ENCODE results near the gene DLG2. TPM values are rescaled to one million over a fixed set of nuclear protein-coding genes. Genes with fewer than 3 reads are reported as not detected.

Gene DLG2
- total and polyA plus RNA-seq, 11 donors: 2.4 to 13.9 (median 7.1) TPM

DNA sequence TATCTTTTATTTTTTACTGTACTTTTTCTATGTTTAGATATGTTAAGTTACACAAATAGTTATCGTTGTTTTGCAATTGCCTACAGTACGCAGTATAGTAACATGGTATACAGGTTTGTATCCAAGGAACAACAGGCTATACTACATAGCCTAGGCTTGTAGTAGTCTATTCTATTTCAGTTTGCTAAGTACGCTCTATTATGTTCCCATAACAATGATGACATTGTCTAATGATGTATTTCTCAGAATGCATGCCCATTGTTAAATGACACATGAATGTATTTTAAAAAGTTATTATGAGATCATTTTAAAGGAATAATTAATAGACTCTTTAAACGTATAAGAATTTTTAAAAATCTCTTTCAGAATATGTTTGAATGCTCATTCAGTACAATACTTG lies 1644.3 kb downstream of the DLG2 start:
- Histone ChIP-seq H3K27me3 (no peaks in the 10 kb centered on the region), H3K4me3 (no peak overlapping the region), H3K27ac (no peak overlapping the region), H3K36me3 (no peaks in the 10 kb centered on the region), H3K4me1 (no peaks in the 10 kb centered on the region), H3K9me3 (peaks cover 0 to 3% (median 0%) of the 10 kb centered on the region in 12 donors)
- ATAC-seq (no peak), DNase-seq (no peak)
- intact Hi-C loops (cut with DNase I): no loop called here
- 86 to 91% (median 87%) methylated on average over 4 of the region's 4 CpGs for WGBS, 4 donors
- TF ChIP-seq, protein P1, sequence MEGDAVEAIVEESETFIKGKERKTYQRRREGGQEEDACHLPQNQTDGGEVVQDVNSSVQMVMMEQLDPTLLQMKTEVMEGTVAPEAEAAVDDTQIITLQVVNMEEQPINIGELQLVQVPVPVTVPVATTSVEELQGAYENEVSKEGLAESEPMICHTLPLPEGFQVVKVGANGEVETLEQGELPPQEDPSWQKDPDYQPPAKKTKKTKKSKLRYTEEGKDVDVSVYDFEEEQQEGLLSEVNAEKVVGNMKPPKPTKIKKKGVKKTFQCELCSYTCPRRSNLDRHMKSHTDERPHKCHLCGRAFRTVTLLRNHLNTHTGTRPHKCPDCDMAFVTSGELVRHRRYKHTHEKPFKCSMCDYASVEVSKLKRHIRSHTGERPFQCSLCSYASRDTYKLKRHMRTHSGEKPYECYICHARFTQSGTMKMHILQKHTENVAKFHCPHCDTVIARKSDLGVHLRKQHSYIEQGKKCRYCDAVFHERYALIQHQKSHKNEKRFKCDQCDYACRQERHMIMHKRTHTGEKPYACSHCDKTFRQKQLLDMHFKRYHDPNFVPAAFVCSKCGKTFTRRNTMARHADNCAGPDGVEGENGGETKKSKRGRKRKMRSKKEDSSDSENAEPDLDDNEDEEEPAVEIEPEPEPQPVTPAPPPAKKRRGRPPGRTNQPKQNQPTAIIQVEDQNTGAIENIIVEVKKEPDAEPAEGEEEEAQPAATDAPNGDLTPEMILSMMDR (IDR thresholded peaks at IDR 0.05): no peak
- no peak for TF ChIP-seq POLR2A (IDR thresholded peaks at IDR 0.05)

DNA sequence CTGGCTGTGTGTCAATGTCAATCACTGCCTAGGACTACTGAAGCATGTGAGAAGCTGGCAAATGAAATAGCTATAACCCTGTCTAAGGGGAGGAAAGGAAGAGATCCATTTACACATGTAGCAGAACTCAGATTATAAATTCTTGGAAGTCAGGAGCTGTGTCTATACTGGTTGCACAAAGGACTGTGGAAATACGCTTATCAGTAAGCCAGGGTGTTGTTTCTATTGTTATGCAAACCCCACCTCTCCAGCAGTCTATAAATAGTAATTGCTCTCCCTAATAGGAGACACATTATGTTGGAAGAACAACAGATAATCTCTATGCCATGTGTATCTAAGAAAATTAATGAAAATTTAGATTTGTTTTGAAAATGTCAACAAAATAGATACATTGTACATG lies 1647.6 kb downstream of the DLG2 start:
- Histone ChIP-seq H3K4me1 (no peaks in the 10 kb centered on the region), H3K36me3 (no peaks in the 10 kb centered on the region), H3K27me3 (no peaks in the 10 kb centered on the region), H3K27ac (no peak overlapping the region), H3K4me3 (no peak overlapping the region), H3K9me3 (peaks cover 0 to 3% (median 0%) of the 10 kb centered on the region in 12 donors)
- ATAC-seq (peak; percentile 86 to 96 (median 92)), DNase-seq (no peak)
- 19 to 41% (median 29%) methylated on average over 1 of the region's 1 CpG for WGBS, 4 donors
- intact Hi-C loops (cut with DNase I): no loop called here
- TF ChIP-seq POLR2A (IDR thresholded peaks at IDR 0.05): no peak
- TF ChIP-seq, protein P1 (IDR thresholded peaks at IDR 0.05): no peak

DNA sequence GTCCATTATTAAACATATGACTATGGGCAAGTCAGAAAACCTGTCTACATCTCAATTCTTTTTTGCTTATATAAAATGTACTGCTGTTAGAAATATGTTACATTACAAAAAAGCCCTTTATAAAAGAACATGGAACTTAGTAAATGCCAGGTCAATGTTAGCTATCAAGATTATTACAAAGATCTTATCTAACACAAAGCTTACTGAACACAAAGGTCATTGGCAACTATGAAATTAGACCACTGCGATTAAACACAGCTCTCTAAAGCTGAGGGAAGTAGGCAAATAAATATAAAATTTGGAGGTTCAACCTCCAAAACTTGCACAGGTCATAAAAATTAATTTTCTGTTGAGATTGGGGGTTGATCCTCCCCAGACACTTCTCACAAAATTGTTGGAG lies 1648.2 kb downstream of the DLG2 start:
- 70 to 93% (median 90%) methylated on average over 1 of the region's 1 CpG for WGBS, 4 donors
- TF ChIP-seq, protein P1 (IDR thresholded peaks at IDR 0.05): no peak
- no peak for TF ChIP-seq POLR2A (IDR thresholded peaks at IDR 0.05)
- no peak for ATAC-seq

DNA sequence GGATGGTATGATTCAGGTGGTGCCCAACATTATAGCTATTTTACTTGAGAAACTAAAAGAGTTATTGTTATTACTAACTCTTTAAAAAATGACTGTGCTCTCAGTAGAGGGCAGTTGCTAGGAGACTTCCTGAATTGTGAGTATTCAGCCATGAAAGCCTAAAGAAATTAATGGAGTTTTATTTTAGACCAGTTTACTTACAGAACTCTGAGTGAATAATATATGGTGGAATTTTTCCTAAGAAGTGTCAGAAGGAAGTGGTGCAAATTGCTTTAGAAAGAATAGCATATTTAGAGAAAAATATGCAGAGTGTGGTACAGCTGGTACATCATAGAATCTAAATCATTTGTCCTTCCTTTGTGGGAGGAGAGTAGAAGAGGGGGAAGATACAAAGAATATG lies 1651.1 kb downstream of the DLG2 start:
- no peak overlapping the region for H3K27ac ChIP-seq
- no peak overlapping the region for H3K4me3 ChIP-seq
- no peaks in the 10 kb centered on the region for H3K4me1 ChIP-seq
- H3K27me3 ChIP-seq: no peaks in the 10 kb centered on the region
- H3K9me3 ChIP-seq: no peaks in the 10 kb centered on the region
- H3K36me3 ChIP-seq: no peaks in the 10 kb centered on the region
- TF ChIP-seq, protein P1 (IDR thresholded peaks at IDR 0.05): no peak
- TF ChIP-seq POLR2A (IDR thresholded peaks at IDR 0.05): no peak
- intact Hi-C loops (cut with DNase I): no loop called here
- ATAC-seq (no peak), DNase-seq (no peak)

More for the DNA sequence above, 1648.2 kb downstream of the DLG2 start:
- H3K27ac ChIP-seq: no peak overlapping the region
- no peak overlapping the region for H3K4me3 ChIP-seq
- H3K27me3 ChIP-seq: no peaks in the 10 kb centered on the region
- no peaks in the 10 kb centered on the region for H3K4me1 ChIP-seq
- H3K9me3 ChIP-seq: peaks cover 0 to 3% (median 0%) of the 10 kb centered on the region in 12 donors
- no peak for DNase-seq
- intact Hi-C loops (cut with DNase I): no loop called here
- no peaks in the 10 kb centered on the region for H3K36me3 ChIP-seq
